Skeletal muscle tissue (tissue), 4 donors: ENCODE measurements around the gene RASSF4. TPM values are rescaled to one million over a fixed set of nuclear protein-coding genes. Genes with fewer than 3 reads are reported as not detected.

ENCODE experiments used
- H3K27ac ChIP-seq: one replicate; pipeline ENCODE4 v1.7.0; 2013; ENCODE audit warnings: mild to moderate bottlenecking, low read depth, low read length, inconsistent platforms
- H3K27me3 ChIP-seq, 3 donors: one replicate each; pipeline ENCODE4 v1.7.0; 2013; ENCODE audit warnings: low read length in 3 of 3; ENCODE audit not compliant: control insufficient read depth in 3 of 3, insufficient read depth in 3 of 3
- H3K36me3 ChIP-seq, 3 donors: one replicate each; pipeline ENCODE4 v1.7.0; 2013; ENCODE audit warnings: low read length in 3 of 3; ENCODE audit not compliant: control insufficient read depth in 3 of 3, insufficient read depth in 3 of 3
- H3K4me1 ChIP-seq, 3 donors: one replicate each; pipeline ENCODE4 v1.7.0; 2013; ENCODE audit warnings: low read length in 3 of 3, mild to moderate bottlenecking in 3 of 3; ENCODE audit not compliant: control insufficient read depth in 3 of 3, insufficient read depth in 3 of 3
- H3K4me3 ChIP-seq, 3 donors: one replicate each; pipeline ENCODE4 v1.7.0; 2013; ENCODE audit warnings: low read length in 3 of 3
- H3K9ac ChIP-seq, 3 donors: one replicate each; pipeline ENCODE4 v1.7.0; 2013; ENCODE audit warnings: low read length in 3 of 3, mild to moderate bottlenecking in 3 of 3, moderate library complexity in 2 of 3, low read depth in 1 of 3
- H3K9me3 ChIP-seq, 3 donors: one replicate each; pipeline ENCODE4 v1.7.0; 2013; ENCODE audit warnings: low read length in 3 of 3; ENCODE audit not compliant: control insufficient read depth in 3 of 3
- total RNA-seq: library from RNA; depleted of rRNA; stranded (reverse); fragments of >200 nt; gene quantifications from one replicate; pipeline ENCODE4 v1.2.3, GENCODE V29; 2014
- donor health status: Osteomylitis.

RASSF4 gene
- total RNA-seq, 1 donor from 2014 or later, result 21.4 TPM

DNA sequence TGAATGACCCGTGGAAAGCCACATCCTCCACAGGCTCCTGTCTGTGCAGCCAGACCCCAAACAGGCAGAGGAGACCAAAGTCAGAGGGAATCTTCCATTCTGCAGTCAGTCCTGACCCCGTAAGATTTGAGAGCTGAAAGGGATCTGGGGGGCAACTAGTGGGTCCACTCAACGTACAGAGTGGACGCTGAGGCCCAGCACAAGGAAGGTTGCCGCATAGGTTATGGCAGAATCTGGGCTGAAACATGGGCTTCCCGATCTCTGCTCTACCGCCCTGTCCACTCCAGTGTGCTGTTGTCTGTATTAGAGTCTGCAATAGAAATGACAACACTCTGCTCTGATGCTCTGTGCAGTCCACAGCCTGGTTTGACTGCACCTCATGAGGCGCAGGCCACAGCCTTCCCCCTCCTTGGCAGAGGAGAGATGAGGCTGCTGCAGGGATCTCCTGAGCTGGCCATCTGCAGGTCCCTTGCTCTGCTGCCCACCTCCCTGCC, 33.2 kb downstream of the RASSF4 start:
- H3K9ac ChIP-seq, result peak overlapping the region in 1 of 3 donors; percentile 16
- peaks cover 31 to 40% (median 34%) of the 10 kb centered on the region in 3 donors for H3K36me3 ChIP-seq
- H3K27ac ChIP-seq, result no peak overlapping the region
- peaks cover 54 to 64% (median 63%) of the 10 kb centered on the region in 3 donors for H3K4me1 ChIP-seq
- H3K27me3 ChIP-seq, result no peaks in the 10 kb centered on the region
- H3K9me3 ChIP-seq, result no peaks in the 10 kb centered on the region
- no peak overlapping the region for H3K4me3 ChIP-seq

DNA sequence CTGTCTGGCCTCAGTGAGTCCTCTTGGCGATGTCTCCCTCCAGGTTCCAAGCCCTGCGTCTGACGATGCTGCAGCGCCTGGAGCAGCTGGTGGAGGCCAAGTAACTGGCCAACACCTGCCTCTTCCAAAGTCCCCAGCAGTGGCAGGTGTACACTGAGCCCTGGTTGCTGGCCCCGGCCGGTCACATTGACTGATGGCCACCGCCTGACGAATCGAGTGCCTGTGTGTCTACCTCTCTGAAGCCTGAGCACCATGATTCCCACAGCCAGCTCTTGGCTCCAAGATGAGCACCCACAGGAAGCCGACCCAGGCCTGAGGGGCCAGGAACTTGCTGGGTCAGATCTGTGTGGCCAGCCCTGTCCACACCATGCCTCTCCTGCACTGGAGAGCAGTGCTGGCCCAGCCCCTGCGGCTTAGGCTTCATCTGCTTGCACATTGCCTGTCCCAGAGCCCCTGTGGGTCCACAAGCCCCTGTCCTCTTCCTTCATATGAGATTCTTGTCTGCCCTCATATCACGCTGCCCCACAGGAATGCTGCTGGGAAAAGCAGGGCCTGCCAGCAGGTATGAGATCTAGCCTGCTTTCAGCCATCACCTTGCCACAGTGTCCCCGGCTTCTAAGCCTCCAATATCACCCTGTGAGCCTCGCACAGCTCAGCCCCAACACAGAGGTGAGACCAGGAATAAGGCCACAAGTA, 33.8 kb downstream of the RASSF4 start:
- H3K9me3 ChIP-seq, result no peaks in the 10 kb centered on the region
- no peak overlapping the region for H3K4me3 ChIP-seq
- H3K27ac ChIP-seq, result no peak overlapping the region
- H3K9ac ChIP-seq, result no peak overlapping the region
- no peaks in the 10 kb centered on the region for H3K27me3 ChIP-seq
- H3K36me3 ChIP-seq, result peaks cover 29 to 40% (median 30%) of the 10 kb centered on the region in 3 donors
- H3K4me1 ChIP-seq, result peaks cover 59 to 66% (median 65%) of the 10 kb centered on the region in 3 donors

DNA sequence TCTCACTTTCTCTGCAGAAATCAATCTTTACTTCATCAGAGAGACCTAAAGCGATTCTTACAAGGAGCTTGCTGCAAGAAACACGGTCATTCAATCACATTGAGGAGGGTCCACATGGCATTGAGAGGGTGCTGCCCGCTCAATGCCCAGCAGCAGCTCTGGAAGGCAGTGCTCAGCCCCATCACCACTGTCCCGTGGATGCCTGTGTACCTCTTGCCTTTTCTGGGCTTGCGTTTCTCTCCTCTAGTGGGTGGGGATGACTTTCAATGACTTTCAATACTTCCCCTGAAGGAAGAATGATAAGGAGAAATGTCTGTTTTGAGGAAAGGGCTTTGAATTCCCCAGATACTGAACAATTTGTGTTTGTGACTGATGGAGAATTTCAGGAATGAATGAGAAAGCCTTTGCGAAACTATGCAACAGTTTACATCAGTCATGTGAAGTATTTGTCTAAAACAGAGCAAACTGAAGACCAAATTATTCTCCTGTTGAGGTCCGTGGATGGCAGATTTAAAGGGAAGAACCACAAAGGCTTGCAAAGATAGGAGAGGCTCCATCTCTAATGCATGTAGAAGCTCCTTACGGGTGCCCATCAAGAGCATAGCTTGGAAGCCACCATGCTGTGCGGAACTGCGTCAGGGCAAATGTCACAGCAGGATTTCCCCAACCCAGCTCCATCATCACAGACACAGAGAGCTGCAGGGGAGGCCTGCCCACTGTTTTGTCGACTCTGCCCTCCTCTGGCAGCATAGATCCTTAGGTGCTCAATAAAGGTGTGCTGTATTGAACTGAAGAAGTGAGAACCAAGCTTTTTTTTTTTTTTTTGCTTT, 34.5 kb downstream of the RASSF4 start:
- Histone ChIP-seq H3K36me3 (peaks cover 22 to 32% (median 24%) of the 10 kb centered on the region in 3 donors), H3K4me1 (peaks cover 61 to 68% (median 65%) of the 10 kb centered on the region in 3 donors), H3K27ac (no peak overlapping the region), H3K9me3 (no peaks in the 10 kb centered on the region), H3K9ac (no peak overlapping the region), H3K4me3 (no peak overlapping the region), H3K27me3 (no peaks in the 10 kb centered on the region)

DNA sequence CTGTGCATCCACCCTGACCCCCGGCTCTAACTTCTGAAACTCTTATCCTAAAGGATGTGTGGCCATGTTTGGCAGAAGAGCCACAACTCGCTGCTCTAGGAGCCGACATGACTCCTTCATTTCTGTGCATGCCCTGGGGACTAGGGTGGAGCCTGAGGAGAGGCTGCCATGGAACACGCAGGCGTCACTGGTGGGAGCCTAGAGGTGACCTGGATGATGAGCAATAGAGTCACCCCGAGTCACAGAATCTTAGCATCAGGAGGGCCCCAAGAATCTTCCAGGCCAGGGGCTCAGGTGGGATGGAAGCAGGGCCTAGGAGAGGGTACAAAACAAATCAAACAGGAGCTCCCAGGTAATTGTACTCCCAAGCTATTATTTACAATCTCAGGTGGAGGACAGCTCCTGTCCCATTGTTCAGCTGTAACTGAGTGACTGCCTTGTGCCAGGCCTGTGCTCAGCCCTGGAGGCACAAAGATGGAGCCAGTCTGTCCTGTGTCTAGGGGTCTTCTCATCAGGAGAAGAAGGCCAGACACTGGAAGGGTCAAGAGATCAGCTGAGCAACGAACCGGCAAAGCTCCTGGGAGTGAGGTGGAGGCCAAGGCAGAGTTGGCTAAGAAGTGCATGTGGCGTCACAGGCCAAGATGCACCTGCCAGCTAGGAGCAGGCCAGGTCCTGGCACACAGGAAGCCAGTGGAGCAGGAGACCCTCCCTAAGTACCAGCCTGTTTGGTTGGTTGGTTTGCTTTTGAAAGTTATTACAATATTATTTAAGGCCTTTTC, 35.3 kb downstream of the RASSF4 start:
- peak overlapping the region; percentile 92 for H3K27ac ChIP-seq
- H3K9me3 ChIP-seq, result no peaks in the 10 kb centered on the region
- peaks cover 68% of the 10 kb centered on the region in 3 donors for H3K4me1 ChIP-seq
- H3K9ac ChIP-seq, result peak overlapping the region in 1 of 3 donors; percentile 79
- no peaks in the 10 kb centered on the region for H3K27me3 ChIP-seq
- H3K4me3 ChIP-seq, result no peak overlapping the region
- H3K36me3 ChIP-seq, result peaks cover 16 to 25% (median 21%) of the 10 kb centered on the region in 3 donors

DNA sequence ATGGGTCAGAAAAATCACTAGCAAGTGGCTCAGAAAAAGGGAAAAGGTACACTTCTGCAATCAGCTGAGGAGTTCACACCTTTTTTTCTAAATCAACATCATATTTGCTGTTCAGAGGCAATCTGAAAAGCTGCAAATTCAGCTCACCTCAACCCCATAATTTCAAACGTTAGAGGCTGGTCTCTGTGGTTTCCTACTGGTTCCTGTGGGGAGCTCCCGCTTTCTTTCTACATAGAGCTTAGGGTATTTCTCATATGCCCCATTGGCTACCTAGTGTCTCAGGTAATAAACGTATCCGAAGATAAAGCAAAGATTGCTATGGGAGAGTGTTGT, 35.9 kb downstream of the RASSF4 start:
- Histone ChIP-seq H3K36me3 (peaks cover 15 to 23% (median 18%) of the 10 kb centered on the region in 3 donors), H3K4me3 (no peak overlapping the region), H3K4me1 (peaks cover 68 to 74% (median 70%) of the 10 kb centered on the region in 3 donors), H3K9me3 (no peaks in the 10 kb centered on the region), H3K27ac (peak overlapping the region; percentile 92), H3K9ac (peak overlapping the region in 2 of 3 donors; percentile 17 to 79), H3K27me3 (no peaks in the 10 kb centered on the region)

DNA sequence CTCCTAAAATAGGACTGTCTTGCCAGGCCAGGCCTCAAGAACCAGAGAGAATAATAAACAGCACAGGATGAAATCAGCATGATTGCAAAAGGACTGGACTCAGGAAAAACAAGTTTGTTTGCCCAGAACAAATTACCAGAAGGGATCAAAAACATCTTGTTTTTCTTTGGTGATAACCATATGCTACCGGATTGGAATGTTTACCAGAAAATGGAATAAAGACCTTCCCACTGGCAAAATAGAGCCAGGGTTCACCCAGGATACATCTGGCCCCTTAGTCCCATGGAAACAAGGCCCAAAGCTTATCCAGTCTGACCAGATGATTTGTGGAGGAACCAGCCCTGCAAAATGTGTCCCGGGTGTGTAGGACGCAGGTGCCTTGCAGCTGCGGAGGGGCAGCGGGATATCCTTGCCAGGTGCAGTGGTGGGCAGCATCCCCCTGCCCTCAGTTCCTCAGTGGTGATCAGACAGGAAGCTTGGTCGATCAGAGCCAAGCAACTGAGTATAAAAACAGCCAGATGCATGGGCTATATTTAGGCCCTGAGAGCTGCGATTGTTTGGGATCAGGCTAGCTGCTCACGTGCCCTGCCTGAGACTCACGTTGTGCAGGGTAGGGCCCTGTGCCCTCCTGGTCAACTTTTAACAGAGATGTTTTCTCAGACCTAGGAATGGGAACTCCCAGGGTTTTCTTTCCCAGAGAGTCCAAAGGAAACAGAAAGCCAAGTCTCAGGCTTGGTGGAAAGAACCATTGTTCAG, 36.5 kb downstream of the RASSF4 start:
- Histone ChIP-seq H3K4me3 (peak overlapping the region in 2 of 3 donors; percentile 15 to 63), H3K27ac (peak overlapping the region; percentile 92), H3K27me3 (no peaks in the 10 kb centered on the region), H3K36me3 (peaks cover 15 to 23% (median 15%) of the 10 kb centered on the region in 3 donors), H3K4me1 (peaks cover 66 to 69% (median 67%) of the 10 kb centered on the region in 3 donors), H3K9me3 (no peaks in the 10 kb centered on the region), H3K9ac (peak overlapping the region; percentile 37 to 79 (median 45))

DNA sequence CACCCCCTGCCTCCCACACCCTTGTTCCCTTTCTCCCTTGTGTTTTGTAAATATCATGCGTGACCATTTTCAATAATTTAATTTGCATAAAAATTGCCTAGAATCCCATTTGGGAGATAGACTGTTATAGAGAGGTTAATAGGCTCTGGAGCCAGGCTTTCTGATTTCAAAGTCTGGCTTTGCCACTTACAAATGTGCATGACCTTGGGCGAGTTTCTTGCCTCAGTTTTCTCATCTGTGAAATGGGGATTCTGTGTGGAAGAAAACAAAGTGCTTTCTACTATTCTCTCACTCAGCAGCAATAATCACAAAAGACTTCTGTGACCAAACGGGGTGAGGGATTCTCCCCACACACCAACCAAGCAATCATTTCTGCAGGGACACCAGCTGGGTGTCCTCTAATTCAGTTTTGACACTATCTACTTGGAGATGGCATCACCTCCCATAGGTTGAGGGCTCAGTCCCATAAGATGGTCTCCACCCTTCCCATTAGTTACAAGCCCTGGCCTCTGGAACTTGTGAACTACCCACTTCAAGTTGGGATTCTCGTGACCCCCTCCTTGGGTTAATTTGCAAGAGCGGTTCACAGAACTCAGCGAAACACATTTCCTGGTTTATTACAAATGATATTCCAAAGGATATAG, 37.6 kb downstream of the RASSF4 start:
- Histone ChIP-seq H3K9me3 (no peaks in the 10 kb centered on the region), H3K36me3 (peaks cover 12 to 19% (median 12%) of the 10 kb centered on the region in 3 donors), H3K4me1 (peaks cover 60 to 69% (median 64%) of the 10 kb centered on the region in 3 donors), H3K4me3 (peak overlapping the region in 1 of 3 donors; percentile 63), H3K9ac (peak overlapping the region in 2 of 3 donors; percentile 45 to 79), H3K27me3 (no peaks in the 10 kb centered on the region), H3K27ac (peak overlapping the region; percentile 92)

DNA sequence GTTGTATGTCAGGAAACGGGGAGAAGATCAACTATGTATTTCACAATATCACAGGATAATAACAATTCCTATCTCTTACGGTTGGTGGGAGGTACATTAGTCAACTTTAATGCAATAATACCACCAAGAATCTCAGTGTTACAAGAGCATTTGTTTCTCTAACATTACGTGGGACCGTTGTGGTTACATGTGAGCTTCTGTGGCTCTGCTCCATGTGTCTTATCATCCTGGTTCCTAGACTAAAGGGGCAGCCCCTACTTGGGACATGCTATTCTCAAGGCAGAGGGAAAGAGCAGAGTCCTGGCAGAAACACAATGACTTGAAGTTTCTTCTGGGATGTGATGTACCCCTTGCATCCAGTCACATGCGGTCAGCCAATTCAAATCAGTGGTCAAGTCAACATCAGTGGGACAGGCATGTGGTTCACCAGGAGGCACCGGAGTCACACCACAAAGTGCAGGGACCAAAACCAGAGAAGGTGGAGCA, 38.6 kb downstream of the RASSF4 start:
- Histone ChIP-seq H3K36me3 (peaks cover 6 to 12% (median 7%) of the 10 kb centered on the region in 3 donors), H3K4me1 (peaks cover 50 to 68% (median 60%) of the 10 kb centered on the region in 3 donors), H3K27ac (peak overlapping the region; percentile 92), H3K27me3 (no peaks in the 10 kb centered on the region), H3K4me3 (no peak overlapping the region), H3K9ac (no peak overlapping the region), H3K9me3 (no peaks in the 10 kb centered on the region)
